GM12878 (cell line): ENCODE measurements around the gene IFT172. TPM values are rescaled to one million over a fixed set of nuclear protein-coding genes. Genes with fewer than 3 reads are reported as not detected.

ENCODE experiments used
- ATAC-seq: fragments of 200-7000 bp; cut with Tn5 transposase; 3 replicates; pipeline ENCODE4 v1.9.1; 2020; ENCODE audit warnings: mild to moderate bottlenecking, moderate library complexity
- BruUV-seq: library from RNA; stranded (reverse); fragments of 400-500 nt; replicated peaks from 2 replicates; lab custom pipeline; 2021; lab: Mats Ljungman, UMichigan
- CTCF ChIA-PET: fragments of 300-600 bp; sonication (Branson Sonifier 250); formaldehyde crosslinking; extraction: SDS; loops from one replicate; lab custom pipeline; 2021; ENCODE audit warnings: inconsistent platforms; lab: Yijun Ruan, JAX
- POLR2A ChIA-PET: fragments of 350-600 bp; formaldehyde crosslinking; extraction: SDS; loops from one replicate; lab custom pipeline; 2021; ENCODE audit warnings: inconsistent platforms; lab: Charles Lee
- RAD21 ChIA-PET: fragments of 300-600 bp; sonication (Branson Sonifier 250); formaldehyde crosslinking; loops from one replicate; lab custom pipeline; 2023; ENCODE audit warnings: antibody characterized with exemption; ENCODE audit not compliant: unreplicated experiment; lab: Charles Lee
- SMC1A ChIA-PET: fragments of 300-600 bp; sonication (Branson Sonifier 250); formaldehyde crosslinking; loops from one replicate; lab custom pipeline; 2023; ENCODE audit not compliant: unreplicated experiment, uncharacterized antibody; lab: Charles Lee
- DNase-seq: peaks from one replicate; pipeline ENCODE4 v3.0.0-alpha.2; 2011; ENCODE audit warnings: low read depth, low spot score
- FAIRE-seq: peaks from 3 replicates; lab custom pipeline; 2011; peaks lifted over from hg19 to GRCh38; lab: Jason Lieb, UNC
- H2AFZ ChIP-seq: 2 replicates; pipeline ENCODE4 v1.6.0; 2011; ENCODE audit warnings: low read depth, low read length, control low read depth; ENCODE audit not compliant: control insufficient read depth
- H3K27ac ChIP-seq: 2 replicates; pipeline ENCODE4 v1.5.1; 2011; ENCODE audit warnings: control low read depth; ENCODE audit not compliant: control insufficient read depth, insufficient read depth
- H3K27me3 ChIP-seq, 2 experiments: replicated peaks in 1 of 2; 2 replicates each; pipeline versions ENCODE4 v1.6.0 to v1.6.1; 2011; ENCODE audit warnings: low read length in 1 of 2; ENCODE audit not compliant: control insufficient read depth in 2 of 2, insufficient read depth in 2 of 2
- H3K36me3 ChIP-seq, 2 experiments: 2 replicates each; pipeline ENCODE4 v1.5.1; 2011; ENCODE audit warnings: low read length in 1 of 2; ENCODE audit not compliant: control insufficient read depth in 2 of 2, insufficient read depth in 2 of 2
- H3K4me1 ChIP-seq: 2 replicates; pipeline ENCODE4 v1.6.1; 2011; ENCODE audit warnings: mild to moderate bottlenecking, low read length, moderate library complexity, mixed read lengths; ENCODE audit not compliant: control insufficient read depth, insufficient read depth
- H3K4me2 ChIP-seq: 2 replicates; pipeline ENCODE4 v1.6.0; 2011; ENCODE audit warnings: control low read depth; ENCODE audit not compliant: control insufficient read depth, insufficient read depth
- H3K4me3 ChIP-seq: fragments of 200-600 bp; sonication (generic); 2 replicates; pipeline ENCODE4 v1.5.1; 2016
- H3K79me2 ChIP-seq: 2 replicates; pipeline ENCODE4 v1.6.0; 2011; ENCODE audit warnings: low read length; ENCODE audit not compliant: control insufficient read depth, insufficient read depth
- H3K9ac ChIP-seq: 2 replicates; pipeline ENCODE4 v1.8.0; 2011; ENCODE audit warnings: low read length, control low read depth, mixed read lengths; ENCODE audit not compliant: control insufficient read depth, insufficient read depth
- H3K9me3 ChIP-seq: replicated peaks from 3 replicates; pipeline ENCODE4 v1.5.1; 2011; ENCODE audit warnings: mild to moderate bottlenecking, low read length; ENCODE audit not compliant: control insufficient read depth, insufficient read depth
- H4K20me1 ChIP-seq: 2 replicates; pipeline ENCODE4 v1.6.0; 2011; ENCODE audit not compliant: control insufficient read depth, insufficient read depth
- KDM1A ChIP-seq: fragments of 200-600 bp; sonication (generic); IDR thresholded peaks from 2 replicates; pipeline ENCODE4 v1.6.1; 2016; ENCODE audit warnings: borderline replicate concordance
- SIN3A ChIP-seq: IDR thresholded peaks from 2 replicates; pipeline ENCODE4 v1.6.1; 2012; ENCODE audit warnings: low read depth, low read length, improper control_type of control experiment
- WGBS: methylation state at CpG from one replicate; pipeline ENCODE4 v1.1.6; 2016; ENCODE audit warnings: low lambda C conversion rate; ENCODE audit not compliant: insufficient replicate concordance, insufficient coverage; ENCODE audit errors: missing lambda C conversion rate; 5-methylcytosine and 5-hydroxymethylcytosine counted together
- in situ Hi-C: fragments of 300-500 bp; cut with MboI; formaldehyde crosslinking; loops from 9 replicates; pipeline ENCODE4 v1.14.3; 2018; ENCODE audit warnings: mixed read lengths
- intact Hi-C: fragments of 100-400 bp; cut with micrococcal nuclease; formaldehyde crosslinking; loops from one replicate; pipeline ENCODE4 v1.14.2; 2022; ENCODE audit not compliant: unreplicated experiment
- polyA plus RNA-seq, 11 experiments: library from polyadenylated mRNA; depleted of rRNA in 4 of 11; unstranded in 6 of 11; stranded (reverse) in 5 of 11; fragments of >200 nt; fragmentation: Nextera tagmentation in 4 of 11; fragmentation: Illumina TruSeq in 1 of 11; extraction: Ambion mirVana in 4 of 11; extraction: Trizol in 1 of 11; gene quantifications; 1 replicate in 1 of 11; 2 replicates in 10 of 11; pipeline versions ENCODE4 v1.2.1 to v1.2.3, GENCODE V29; 2011 to 2016; ENCODE audit warnings: inconsistent platforms in 2 of 11, missing spikeins in 2 of 11, low read depth in 1 of 11
- total RNA-seq, 4 experiments: library from RNA; depleted of rRNA in 3 of 4; stranded (reverse); fragments of >200 nt in 3 of 4; fragmentation: Illumina TruSeq in 1 of 4; extraction: Trizol in 1 of 4; gene quantifications; 2 replicates each; pipeline versions ENCODE4 v1.2.1 to v1.2.3, GENCODE V29; 2013 to 2021
- TF ChIP-seq, protein P1 (sequence below): fragments of 450-650 bp; IDR thresholded peaks from 2 replicates; pipeline ENCODE4 v1.6.1; 2016; ENCODE audit warnings: mild to moderate bottlenecking, moderate library complexity, borderline replicate concordance
- TF ChIP-seq, protein P2 (sequence below): fragments of 450-650 bp; IDR thresholded peaks from 2 replicates; pipeline ENCODE4 v1.6.1; 2016; ENCODE audit warnings: mild to moderate bottlenecking
- TF ChIP-seq, protein P3 (sequence below): IDR thresholded peaks from 2 replicates; pipeline ENCODE4 v1.6.1; 2012; ENCODE audit warnings: low read length, inconsistent platforms
- TF ChIP-seq, protein P4 (sequence below): fragments of 450-650 bp; formaldehyde crosslinking; IDR thresholded peaks from 2 replicates; pipeline ENCODE4 v1.5.0; 2022; ENCODE audit warnings: mild to moderate bottlenecking, missing genetic modification characterization
- TF ChIP-seq, protein P5 (sequence below): IDR thresholded peaks from 2 replicates; pipeline ENCODE4 v1.6.1; 2012; ENCODE audit warnings: low read depth, low read length, improper control_type of control experiment

Gene IFT172
- total and polyA plus RNA-seq, 10 of the 15 experiments (the other 5 are each of a cell fraction or from before 2014, with no cell fraction given), result 2.4 to 8.6 (median 6.2) TPM

DNA sequence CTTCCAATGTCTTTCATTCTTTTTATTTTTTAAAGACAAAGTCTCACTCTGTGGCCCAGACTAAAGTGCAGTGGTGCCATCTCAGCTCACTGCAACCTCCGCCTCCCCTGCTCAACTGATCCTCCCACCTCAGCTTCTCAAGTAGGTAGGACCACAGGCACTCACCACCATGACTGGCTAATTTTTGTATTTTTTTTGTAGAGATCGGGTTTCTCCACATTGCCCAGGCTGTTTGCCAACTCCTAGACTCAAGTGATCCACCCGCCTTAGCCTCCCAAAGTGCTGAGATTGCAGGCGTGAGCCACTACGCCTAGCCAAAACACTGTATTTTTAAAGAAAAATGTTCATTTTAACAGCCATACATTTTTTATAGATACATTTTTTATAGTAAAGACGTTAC lies 19.8 kb upstream of the IFT172 start:
- RAD21 ChIA-PET, result no interaction called here
- FAIRE-seq, result no peak
- 34% methylated on average over 6 of the region's 6 CpGs for WGBS
- Histone ChIP-seq H3K27me3 (no peaks in the 10 kb centered on the region; a peak in 2 of 4 replicates), H4K20me1 (no peaks in the 10 kb centered on the region), H3K9me3 (no peaks in the 10 kb centered on the region), H3K79me2 (no peaks in the 10 kb centered on the region), H3K4me3 (no peak overlapping the region), H2AFZ (no peak overlapping the region), H3K27ac (no peak overlapping the region), H3K36me3 (no peaks in the 10 kb centered on the region), H3K4me1 (no peaks in the 10 kb centered on the region), H3K4me2 (no peak overlapping the region), H3K9ac (no peak overlapping the region)
- ATAC-seq, result no peak
- CTCF ChIA-PET, result interaction anchor here (0.6 kb wide), 1 partner anchor 912 kb away, joined by 3 read pairs; no protein-coding TSS in a partner anchor
- in situ Hi-C loops, result no loop called here
- TF ChIP-seq, protein P1, sequence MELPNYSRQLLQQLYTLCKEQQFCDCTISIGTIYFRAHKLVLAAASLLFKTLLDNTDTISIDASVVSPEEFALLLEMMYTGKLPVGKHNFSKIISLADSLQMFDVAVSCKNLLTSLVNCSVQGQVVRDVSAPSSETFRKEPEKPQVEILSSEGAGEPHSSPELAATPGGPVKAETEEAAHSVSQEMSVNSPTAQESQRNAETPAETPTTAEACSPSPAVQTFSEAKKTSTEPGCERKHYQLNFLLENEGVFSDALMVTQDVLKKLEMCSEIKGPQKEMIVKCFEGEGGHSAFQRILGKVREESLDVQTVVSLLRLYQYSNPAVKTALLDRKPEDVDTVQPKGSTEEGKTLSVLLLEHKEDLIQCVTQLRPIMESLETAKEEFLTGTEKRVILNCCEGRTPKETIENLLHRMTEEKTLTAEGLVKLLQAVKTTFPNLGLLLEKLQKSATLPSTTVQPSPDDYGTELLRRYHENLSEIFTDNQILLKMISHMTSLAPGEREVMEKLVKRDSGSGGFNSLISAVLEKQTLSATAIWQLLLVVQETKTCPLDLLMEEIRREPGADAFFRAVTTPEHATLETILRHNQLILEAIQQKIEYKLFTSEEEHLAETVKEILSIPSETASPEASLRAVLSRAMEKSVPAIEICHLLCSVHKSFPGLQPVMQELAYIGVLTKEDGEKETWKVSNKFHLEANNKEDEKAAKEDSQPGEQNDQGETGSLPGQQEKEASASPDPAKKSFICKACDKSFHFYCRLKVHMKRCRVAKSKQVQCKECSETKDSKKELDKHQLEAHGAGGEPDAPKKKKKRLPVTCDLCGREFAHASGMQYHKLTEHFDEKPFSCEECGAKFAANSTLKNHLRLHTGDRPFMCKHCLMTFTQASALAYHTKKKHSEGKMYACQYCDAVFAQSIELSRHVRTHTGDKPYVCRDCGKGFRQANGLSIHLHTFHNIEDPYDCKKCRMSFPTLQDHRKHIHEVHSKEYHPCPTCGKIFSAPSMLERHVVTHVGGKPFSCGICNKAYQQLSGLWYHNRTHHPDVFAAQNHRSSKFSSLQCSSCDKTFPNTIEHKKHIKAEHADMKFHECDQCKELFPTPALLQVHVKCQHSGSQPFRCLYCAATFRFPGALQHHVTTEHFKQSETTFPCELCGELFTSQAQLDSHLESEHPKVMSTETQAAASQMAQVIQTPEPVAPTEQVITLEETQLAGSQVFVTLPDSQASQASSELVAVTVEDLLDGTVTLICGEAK, result no peak
- TF ChIP-seq, protein P2, sequence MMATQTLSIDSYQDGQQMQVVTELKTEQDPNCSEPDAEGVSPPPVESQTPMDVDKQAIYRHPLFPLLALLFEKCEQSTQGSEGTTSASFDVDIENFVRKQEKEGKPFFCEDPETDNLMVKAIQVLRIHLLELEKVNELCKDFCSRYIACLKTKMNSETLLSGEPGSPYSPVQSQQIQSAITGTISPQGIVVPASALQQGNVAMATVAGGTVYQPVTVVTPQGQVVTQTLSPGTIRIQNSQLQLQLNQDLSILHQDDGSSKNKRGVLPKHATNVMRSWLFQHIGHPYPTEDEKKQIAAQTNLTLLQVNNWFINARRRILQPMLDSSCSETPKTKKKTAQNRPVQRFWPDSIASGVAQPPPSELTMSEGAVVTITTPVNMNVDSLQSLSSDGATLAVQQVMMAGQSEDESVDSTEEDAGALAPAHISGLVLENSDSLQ, result no peak
- TF ChIP-seq, protein P3, sequence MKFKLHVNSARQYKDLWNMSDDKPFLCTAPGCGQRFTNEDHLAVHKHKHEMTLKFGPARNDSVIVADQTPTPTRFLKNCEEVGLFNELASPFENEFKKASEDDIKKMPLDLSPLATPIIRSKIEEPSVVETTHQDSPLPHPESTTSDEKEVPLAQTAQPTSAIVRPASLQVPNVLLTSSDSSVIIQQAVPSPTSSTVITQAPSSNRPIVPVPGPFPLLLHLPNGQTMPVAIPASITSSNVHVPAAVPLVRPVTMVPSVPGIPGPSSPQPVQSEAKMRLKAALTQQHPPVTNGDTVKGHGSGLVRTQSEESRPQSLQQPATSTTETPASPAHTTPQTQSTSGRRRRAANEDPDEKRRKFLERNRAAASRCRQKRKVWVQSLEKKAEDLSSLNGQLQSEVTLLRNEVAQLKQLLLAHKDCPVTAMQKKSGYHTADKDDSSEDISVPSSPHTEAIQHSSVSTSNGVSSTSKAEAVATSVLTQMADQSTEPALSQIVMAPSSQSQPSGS, result no peak
- no peak for TF ChIP-seq SIN3A
- TF ChIP-seq, protein P4, sequence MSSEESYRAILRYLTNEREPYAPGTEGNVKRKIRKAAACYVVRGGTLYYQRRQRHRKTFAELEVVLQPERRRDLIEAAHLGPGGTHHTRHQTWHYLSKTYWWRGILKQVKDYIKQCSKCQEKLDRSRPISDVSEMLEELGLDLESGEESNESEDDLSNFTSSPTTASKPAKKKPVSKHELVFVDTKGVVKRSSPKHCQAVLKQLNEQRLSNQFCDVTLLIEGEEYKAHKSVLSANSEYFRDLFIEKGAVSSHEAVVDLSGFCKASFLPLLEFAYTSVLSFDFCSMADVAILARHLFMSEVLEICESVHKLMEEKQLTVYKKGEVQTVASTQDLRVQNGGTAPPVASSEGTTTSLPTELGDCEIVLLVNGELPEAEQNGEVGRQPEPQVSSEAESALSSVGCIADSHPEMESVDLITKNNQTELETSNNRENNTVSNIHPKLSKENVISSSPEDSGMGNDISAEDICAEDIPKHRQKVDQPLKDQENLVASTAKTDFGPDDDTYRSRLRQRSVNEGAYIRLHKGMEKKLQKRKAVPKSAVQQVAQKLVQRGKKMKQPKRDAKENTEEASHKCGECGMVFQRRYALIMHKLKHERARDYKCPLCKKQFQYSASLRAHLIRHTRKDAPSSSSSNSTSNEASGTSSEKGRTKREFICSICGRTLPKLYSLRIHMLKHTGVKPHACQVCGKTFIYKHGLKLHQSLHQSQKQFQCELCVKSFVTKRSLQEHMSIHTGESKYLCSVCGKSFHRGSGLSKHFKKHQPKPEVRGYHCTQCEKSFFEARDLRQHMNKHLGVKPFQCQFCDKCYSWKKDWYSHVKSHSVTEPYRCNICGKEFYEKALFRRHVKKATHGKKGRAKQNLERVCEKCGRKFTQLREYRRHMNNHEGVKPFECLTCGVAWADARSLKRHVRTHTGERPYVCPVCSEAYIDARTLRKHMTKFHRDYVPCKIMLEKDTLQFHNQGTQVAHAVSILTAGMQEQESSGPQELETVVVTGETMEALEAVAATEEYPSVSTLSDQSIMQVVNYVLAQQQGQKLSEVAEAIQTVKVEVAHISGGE, result no peak
- TF ChIP-seq, protein P5, sequence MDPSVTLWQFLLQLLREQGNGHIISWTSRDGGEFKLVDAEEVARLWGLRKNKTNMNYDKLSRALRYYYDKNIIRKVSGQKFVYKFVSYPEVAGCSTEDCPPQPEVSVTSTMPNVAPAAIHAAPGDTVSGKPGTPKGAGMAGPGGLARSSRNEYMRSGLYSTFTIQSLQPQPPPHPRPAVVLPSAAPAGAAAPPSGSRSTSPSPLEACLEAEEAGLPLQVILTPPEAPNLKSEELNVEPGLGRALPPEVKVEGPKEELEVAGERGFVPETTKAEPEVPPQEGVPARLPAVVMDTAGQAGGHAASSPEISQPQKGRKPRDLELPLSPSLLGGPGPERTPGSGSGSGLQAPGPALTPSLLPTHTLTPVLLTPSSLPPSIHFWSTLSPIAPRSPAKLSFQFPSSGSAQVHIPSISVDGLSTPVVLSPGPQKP, result no peak
- no peak for TF ChIP-seq KDM1A
- intact Hi-C loops, result no loop called here
- DNase-seq, result no peak
- no TSS peak for BruUV-seq
- SMC1A ChIA-PET, result no interaction called here
- POLR2A ChIA-PET, result no interaction called here
